H9 (cell line): Measurements from ENCODE around the gene SPEG. TPM values are rescaled to one million over a fixed set of nuclear protein-coding genes. Genes with fewer than 3 reads are reported as not detected.

Experiments used
- DNase-seq: peaks from one replicate; pipeline ENCODE4 v3.0.0-alpha.2; 2017
- H2AFZ ChIP-seq: one replicate; pipeline ENCODE4 v1.6.1; 2013; ENCODE audit warnings: mild to moderate bottlenecking, low read length, control low read depth, moderate library complexity
- H2AK5ac ChIP-seq: 2 replicates; pipeline ENCODE4 v1.6.1; 2013; ENCODE audit warnings: low read length, control low read depth, mixed read lengths; ENCODE audit not compliant: insufficient read length
- H2BK120ac ChIP-seq: one replicate; pipeline ENCODE4 v1.6.1; 2013; ENCODE audit warnings: low read depth, mild to moderate bottlenecking, low read length, control low read depth, inconsistent platforms; ENCODE audit not compliant: poor library complexity, severe bottlenecking
- H2BK12ac ChIP-seq: 2 replicates; pipeline ENCODE4 v1.6.1; 2013; ENCODE audit warnings: low read length, control low read depth, mixed read lengths, low read depth; ENCODE audit not compliant: insufficient read length
- H2BK15ac ChIP-seq: 2 replicates; pipeline ENCODE4 v1.6.1; 2013; ENCODE audit warnings: low read depth, low read length, control low read depth
- H2BK20ac ChIP-seq: one replicate; pipeline ENCODE4 v1.6.1; 2013; ENCODE audit warnings: low read depth, mild to moderate bottlenecking, low read length, control low read depth, inconsistent platforms; ENCODE audit not compliant: poor library complexity, severe bottlenecking
- H2BK5ac ChIP-seq: 2 replicates; pipeline ENCODE4 v1.6.1; 2013; ENCODE audit warnings: low read length, control low read depth, mixed read lengths; ENCODE audit not compliant: insufficient read length
- H3K14ac ChIP-seq: 2 replicates; pipeline ENCODE4 v1.6.1; 2013; ENCODE audit warnings: low read length, control low read depth; ENCODE audit not compliant: insufficient read depth
- H3K18ac ChIP-seq: 2 replicates; pipeline ENCODE4 v1.6.1; 2013; ENCODE audit warnings: low read depth, mild to moderate bottlenecking, mixed read lengths, low read length, control low read depth; ENCODE audit not compliant: insufficient read length
- H3K23ac ChIP-seq: 2 replicates; pipeline ENCODE4 v1.6.1; 2013; ENCODE audit warnings: low read length, control low read depth, mixed read lengths, low read depth; ENCODE audit not compliant: insufficient read length
- H3K23me2 ChIP-seq: 2 replicates; pipeline ENCODE4 v1.6.1; 2013; ENCODE audit warnings: low read depth, mild to moderate bottlenecking, mixed read lengths, low read length, control low read depth; ENCODE audit not compliant: insufficient read length, poor library complexity, severe bottlenecking
- H3K27ac ChIP-seq: 2 replicates; pipeline ENCODE4 v1.5.1; 2013; ENCODE audit warnings: low read length, control low read depth, mixed read lengths, low read depth; ENCODE audit not compliant: insufficient read length
- H3K27me3 ChIP-seq: 2 replicates; pipeline ENCODE4 v1.6.1; 2013; ENCODE audit warnings: low read length, control low read depth, inconsistent platforms; ENCODE audit not compliant: insufficient read depth
- H3K4ac ChIP-seq: 2 replicates; pipeline ENCODE4 v1.6.1; 2013; ENCODE audit warnings: low read depth, mild to moderate bottlenecking, control low read depth, inconsistent platforms, low read length, moderate library complexity
- H3K4me1 ChIP-seq: 2 replicates; pipeline ENCODE4 v1.6.1; 2013; ENCODE audit warnings: low read length, control low read depth, inconsistent platforms; ENCODE audit not compliant: insufficient read depth
- H3K4me2 ChIP-seq: 2 replicates; pipeline ENCODE4 v1.6.1; 2013; ENCODE audit warnings: low read length, control low read depth, mixed read lengths; ENCODE audit not compliant: insufficient read length, insufficient read depth
- H3K56ac ChIP-seq: 2 replicates; pipeline ENCODE4 v1.6.1; 2013; ENCODE audit warnings: low read depth, mild to moderate bottlenecking, mixed read lengths, low read length, control low read depth; ENCODE audit not compliant: insufficient read length
- H3K79me1 ChIP-seq: 2 replicates; pipeline ENCODE4 v1.6.1; 2013; ENCODE audit warnings: low read depth, mild to moderate bottlenecking, moderate library complexity, low read length, control low read depth, inconsistent platforms; ENCODE audit not compliant: insufficient read depth, poor library complexity, severe bottlenecking
- H3K79me2 ChIP-seq: 2 replicates; pipeline ENCODE4 v1.6.1; 2013; ENCODE audit warnings: low read length, control low read depth, inconsistent platforms; ENCODE audit not compliant: insufficient read depth
- H3K9ac ChIP-seq: 2 replicates; pipeline ENCODE4 v1.6.1; 2013; ENCODE audit warnings: low read length, control low read depth, mixed read lengths; ENCODE audit not compliant: insufficient read length; ENCODE audit errors: extremely low read depth
- H3K9me3 ChIP-seq: one replicate; pipeline ENCODE4 v1.6.1; 2013; ENCODE audit warnings: low read depth, low read length, inconsistent platforms; ENCODE audit not compliant: control insufficient read depth
- H3T11ph ChIP-seq: one replicate; pipeline ENCODE4 v1.6.1; 2013; ENCODE audit warnings: mild to moderate bottlenecking, low read length, control low read depth, inconsistent platforms
- H4K20me1 ChIP-seq: one replicate; pipeline ENCODE4 v1.6.1; 2013; ENCODE audit not compliant: control insufficient read depth, insufficient read length, insufficient read depth
- H4K5ac ChIP-seq: 2 replicates; pipeline ENCODE4 v1.6.1; 2013; ENCODE audit warnings: low read depth, mild to moderate bottlenecking, mixed read lengths, low read length, control low read depth; ENCODE audit not compliant: insufficient read length
- H4K8ac ChIP-seq: replicated peaks from 2 replicates; pipeline ENCODE4 v1.6.1; 2013; ENCODE audit warnings: low read length, control low read depth, mixed read lengths, low read depth; ENCODE audit not compliant: insufficient read length
- H4K91ac ChIP-seq: 2 replicates; pipeline ENCODE4 v1.6.1; 2013; ENCODE audit warnings: low read depth, mild to moderate bottlenecking, moderate library complexity, mixed read lengths, low read length, control low read depth; ENCODE audit not compliant: insufficient read length
- H3K27ac Mint-ChIP-seq, 3 experiments: 2 replicates in 2 of 3; 3 replicates in 1 of 3; pipeline ENCODE4 v1.8.0; 2020 to 2021; ENCODE audit warnings: mixed read lengths in 3 of 3, mild to moderate bottlenecking in 1 of 3, moderate library complexity in 1 of 3
- H3K27me3 Mint-ChIP-seq: 2 replicates; pipeline ENCODE4 v1.8.0; 2021; ENCODE audit warnings: low read depth, mild to moderate bottlenecking, moderate library complexity, mixed read lengths
- H3K36me3 Mint-ChIP-seq, 3 experiments: 2 replicates in 2 of 3; 3 replicates in 1 of 3; pipeline ENCODE4 v1.8.0; 2020 to 2021; ENCODE audit warnings: low read depth in 3 of 3, mixed read lengths in 3 of 3; ENCODE audit not compliant: insufficient read depth in 1 of 3
- H3K4me1 Mint-ChIP-seq, 2 experiments: 2 replicates each; pipeline ENCODE4 v1.8.0; 2020; ENCODE audit warnings: mixed read lengths in 2 of 2
- H3K4me3 Mint-ChIP-seq, 2 experiments: 2 replicates in 1 of 2; 3 replicates in 1 of 2; pipeline ENCODE4 v1.8.0; 2020 to 2021; ENCODE audit warnings: mild to moderate bottlenecking in 2 of 2, mixed read lengths in 2 of 2, moderate library complexity in 1 of 2
- H3K9me3 Mint-ChIP-seq, 2 experiments: 2 replicates in 1 of 2; 3 replicates in 1 of 2; pipeline ENCODE4 v1.8.0; 2020; ENCODE audit warnings: mild to moderate bottlenecking in 2 of 2, mixed read lengths in 2 of 2, moderate library complexity in 1 of 2
- WGBS: extraction: QIAGEN DNeasy Blood & Tissue Kit; methylation state at CpG from one replicate; pipeline ENCODE4 v1.1.7; 2013; ENCODE audit warnings: missing lambda C conversion rate, low lambda C conversion rate, mixed read lengths; ENCODE audit not compliant: insufficient read length; ENCODE audit errors: extremely low coverage; 5-methylcytosine and 5-hydroxymethylcytosine counted together
- total RNA-seq: library from RNA; stranded (reverse); gene quantifications from 2 replicates; pipeline ENCODE4 v1.2.1, GENCODE V29; 2021
- TF ChIP-seq, protein P1 (sequence below): fragments of 200-600 bp; sonication (generic); conservative IDR thresholded peaks from 3 replicates; pipeline ENCODE4 v1.8.0; 2021; ENCODE audit warnings: antibody characterized with exemption, mild to moderate bottlenecking

SPEG gene
- total RNA-seq, 1 experiment from 2014 or later: 23.7 TPM

DNA sequence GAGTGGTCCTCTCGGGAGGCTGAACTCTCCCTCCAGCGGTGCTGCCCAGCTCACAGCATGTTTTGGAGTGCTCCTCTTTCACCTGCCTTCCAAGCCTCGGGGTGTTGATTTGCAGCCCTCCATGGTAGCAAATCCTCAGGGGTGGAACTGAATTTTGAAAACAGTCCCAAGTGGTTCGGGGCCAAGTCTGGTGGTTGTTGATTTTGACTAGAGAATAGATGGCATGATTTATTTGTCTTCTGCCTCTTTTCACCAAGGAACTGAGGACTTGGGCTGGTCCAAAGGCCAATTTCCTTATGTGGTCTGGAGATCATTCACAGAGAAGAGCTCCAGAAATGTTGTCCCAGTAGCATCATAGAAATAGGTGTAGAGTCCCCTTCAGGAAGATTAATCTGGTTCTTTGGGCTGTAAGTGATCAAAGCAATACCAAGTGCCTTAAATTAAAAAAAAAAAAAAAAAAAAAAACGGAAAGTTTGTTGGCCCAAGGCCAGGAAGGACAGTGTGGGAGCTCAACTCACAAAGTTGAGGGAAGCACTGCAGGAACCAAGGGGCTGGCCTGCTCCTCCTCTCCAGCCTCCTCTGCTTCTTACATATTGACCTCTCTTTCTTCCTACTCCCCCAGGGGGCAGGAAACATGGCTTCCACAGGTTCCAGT is 18.9 kb upstream of the SPEG start:
- H3K4me3 Mint-ChIP-seq: no peak overlapping the region; a peak in 1 of 5 replicates
- H3K23ac ChIP-seq: no peak overlapping the region
- WGBS: no CpG with 5 or more reads among the region's 5 CpGs
- no peak overlapping the region for H2AFZ ChIP-seq
- no peaks in the 10 kb centered on the region for H3K79me2 ChIP-seq
- H3K9me3 Mint-ChIP-seq: peaks cover 6 to 10% of the 10 kb centered on the region in 2 experiments; a peak in 4 of 5 replicates
- H4K5ac ChIP-seq: no peak overlapping the region
- H3K9me3 ChIP-seq: no peaks in the 10 kb centered on the region
- H3K36me3 Mint-ChIP-seq: no peaks in the 10 kb centered on the region
- H3K27me3 Mint-ChIP-seq: peaks cover 23% of the 10 kb centered on the region
- no peak overlapping the region for H3K4ac ChIP-seq
- H2BK20ac ChIP-seq: no peak overlapping the region
- H3K27me3 ChIP-seq: no peaks in the 10 kb centered on the region; the same call in 1 of the 2 replicates
- no peak overlapping the region; a peak in 1 of 7 replicates for H3K27ac Mint-ChIP-seq
- no peaks in the 10 kb centered on the region for H3K79me1 ChIP-seq
- no peak overlapping the region for H3K9ac ChIP-seq
- no peaks in the 10 kb centered on the region for H4K20me1 ChIP-seq
- H2BK5ac ChIP-seq: no peak overlapping the region
- no peak overlapping the region for H2BK120ac ChIP-seq
- no peak overlapping the region for H3K56ac ChIP-seq
- peaks cover 13% of the 10 kb centered on the region; the same call in 1 of the 2 replicates for H3K4me1 ChIP-seq
- no peak overlapping the region for H2BK15ac ChIP-seq
- no peak overlapping the region for H3K18ac ChIP-seq
- no peak overlapping the region for H3T11ph ChIP-seq
- H3K23me2 ChIP-seq: no peaks in the 10 kb centered on the region
- H4K91ac ChIP-seq: no peak overlapping the region
- no peak for DNase-seq
- no peak overlapping the region for H2BK12ac ChIP-seq
- no peak overlapping the region for H3K27ac ChIP-seq
- TF ChIP-seq, protein P1, sequence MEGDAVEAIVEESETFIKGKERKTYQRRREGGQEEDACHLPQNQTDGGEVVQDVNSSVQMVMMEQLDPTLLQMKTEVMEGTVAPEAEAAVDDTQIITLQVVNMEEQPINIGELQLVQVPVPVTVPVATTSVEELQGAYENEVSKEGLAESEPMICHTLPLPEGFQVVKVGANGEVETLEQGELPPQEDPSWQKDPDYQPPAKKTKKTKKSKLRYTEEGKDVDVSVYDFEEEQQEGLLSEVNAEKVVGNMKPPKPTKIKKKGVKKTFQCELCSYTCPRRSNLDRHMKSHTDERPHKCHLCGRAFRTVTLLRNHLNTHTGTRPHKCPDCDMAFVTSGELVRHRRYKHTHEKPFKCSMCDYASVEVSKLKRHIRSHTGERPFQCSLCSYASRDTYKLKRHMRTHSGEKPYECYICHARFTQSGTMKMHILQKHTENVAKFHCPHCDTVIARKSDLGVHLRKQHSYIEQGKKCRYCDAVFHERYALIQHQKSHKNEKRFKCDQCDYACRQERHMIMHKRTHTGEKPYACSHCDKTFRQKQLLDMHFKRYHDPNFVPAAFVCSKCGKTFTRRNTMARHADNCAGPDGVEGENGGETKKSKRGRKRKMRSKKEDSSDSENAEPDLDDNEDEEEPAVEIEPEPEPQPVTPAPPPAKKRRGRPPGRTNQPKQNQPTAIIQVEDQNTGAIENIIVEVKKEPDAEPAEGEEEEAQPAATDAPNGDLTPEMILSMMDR: no peak
- H3K14ac ChIP-seq: no peak overlapping the region
- H3K4me1 Mint-ChIP-seq: peaks cover 31 to 35% of the 10 kb centered on the region in 2 experiments
- H4K8ac ChIP-seq: no peak overlapping the region
- H2AK5ac ChIP-seq: no peak overlapping the region
- no peak overlapping the region for H3K4me2 ChIP-seq
